K562 (cell line): ENCODE results near the gene CABP2. TPM values are rescaled to one million over a fixed set of nuclear protein-coding genes. Genes with fewer than 3 reads are reported as not detected.

Source experiments
- CXXC5 ChIP-seq: fragments of 250-450 bp; sonication (Bioruptor Pico); IDR thresholded peaks from 2 replicates; pipeline ENCODE4 v1.8.0; 2022; ENCODE audit warnings: inconsistent platforms, mild to moderate bottlenecking, moderate library complexity
- GABPB1 ChIP-seq: sonication (generic); formaldehyde crosslinking; IDR thresholded peaks from 2 replicates; pipeline ENCODE4 v1.8.0; 2022; ENCODE audit warnings: mild to moderate bottlenecking, missing genetic modification reagents
- IFI16 ChIP-seq: fragments of 250-450 bp; sonication (Bioruptor Pico); IDR thresholded peaks from 2 replicates; pipeline ENCODE4 v2.1.2; 2022; ENCODE audit warnings: mild to moderate bottlenecking, inconsistent platforms
- ILK ChIP-seq: fragments of 450-650 bp; IDR thresholded peaks from 2 replicates; pipeline ENCODE4 v1.6.1; 2016; ENCODE audit warnings: missing genetic modification characterization, low read depth, mild to moderate bottlenecking, missing compliant biosample characterization, moderate library complexity, borderline replicate concordance
- IRF1 ChIP-seq: sonication (generic); formaldehyde crosslinking; IDR thresholded peaks from 2 replicates; pipeline ENCODE4 v1.8.0; 2022; ENCODE audit warnings: missing genetic modification reagents, mild to moderate bottlenecking, borderline replicate concordance
- KDM5B ChIP-seq: fragments of 200-600 bp; sonication (generic); IDR thresholded peaks from 2 replicates; pipeline ENCODE4 v1.6.1; 2012; ENCODE audit warnings: low read depth, mild to moderate bottlenecking, moderate library complexity, low read length, control low read depth, inconsistent platforms; ENCODE audit not compliant: insufficient replicate concordance
- MXI1 ChIP-seq: IDR thresholded peaks from 2 replicates; pipeline ENCODE4 v1.6.1; 2011; ENCODE audit warnings: low read depth, mild to moderate bottlenecking, improper control_type of control experiment, low read length
- MYC ChIP-seq, 2 experiments: fragments of 250-450 bp in 1 of 2; sonication (Bioruptor Pico) in 1 of 2; IDR thresholded peaks; 2 replicates each; pipeline versions ENCODE4 v1.5.1 to v1.6.1; 2012 to 2021; ENCODE audit warnings: low read depth in 2 of 2, borderline replicate concordance in 1 of 2, improper control_type of control experiment in 1 of 2, low read length in 1 of 2, mild to moderate bottlenecking in 1 of 2, moderate library complexity in 1 of 2
- NR0B1 ChIP-seq: fragments of 450-650 bp; IDR thresholded peaks from one replicate; pipeline ENCODE4 v1.6.1; 2018; ENCODE audit warnings: mild to moderate bottlenecking, moderate library complexity; ENCODE audit not compliant: partially characterized antibody
- RBM25 ChIP-seq: fragments of 200-400 bp; formaldehyde crosslinking; IDR thresholded peaks from 2 replicates; pipeline ENCODE4 v1.6.1; 2018; ENCODE audit warnings: low read length, low read depth, moderate library complexity; ENCODE audit not compliant: severe bottlenecking
- RCOR1 ChIP-seq, 2 experiments: IDR thresholded peaks; 2 replicates each; pipeline ENCODE4 v1.6.1; 2012; ENCODE audit warnings: low read depth in 2 of 2, low read length in 2 of 2, borderline replicate concordance in 1 of 2, improper control_type of control experiment in 1 of 2
- SIX5 ChIP-seq, 2 experiments: IDR thresholded peaks; 2 replicates each; pipeline ENCODE4 v1.6.1; 2011; ENCODE audit warnings: low read length in 2 of 2, borderline replicate concordance in 1 of 2, low read depth in 1 of 2, mild to moderate bottlenecking in 1 of 2, moderate library complexity in 1 of 2; ENCODE audit not compliant: insufficient read depth in 1 of 2
- SP2 ChIP-seq: IDR thresholded peaks from 2 replicates; pipeline ENCODE4 v1.6.1; 2011; ENCODE audit warnings: mild to moderate bottlenecking, low read depth, low read length, moderate library complexity; ENCODE audit not compliant: poor library complexity, severe bottlenecking; ENCODE audit errors: extremely low read depth
- THRAP3 ChIP-seq: fragments of 450-650 bp; IDR thresholded peaks from 2 replicates; pipeline ENCODE4 v1.6.1; 2016; ENCODE audit warnings: mild to moderate bottlenecking, inconsistent platforms, borderline replicate concordance
- ZNF121 ChIP-seq: sonication (generic); formaldehyde crosslinking; conservative IDR thresholded peaks from 2 replicates; pipeline ENCODE4 v1.8.0; 2022; ENCODE audit warnings: missing genetic modification reagents
- ZNF212 ChIP-seq: fragments of 450-650 bp; formaldehyde crosslinking; IDR thresholded peaks from 2 replicates; pipeline ENCODE4 v1.4.0; 2020; ENCODE audit warnings: mild to moderate bottlenecking
- polyA plus RNA-seq, 8 experiments: library from polyadenylated mRNA; depleted of rRNA in 4 of 8; stranded (reverse) in 5 of 8; unstranded in 3 of 8; fragments of >200 nt; fragmentation: Nextera tagmentation in 2 of 8; fragmentation: Illumina TruSeq in 1 of 8; extraction: Ambion mirVana in 2 of 8; extraction: Trizol in 1 of 8; gene quantifications; 2 replicates each; pipeline versions ENCODE4 v1.2.1 to v1.2.3, GENCODE V29; 2011 to 2014; ENCODE audit warnings: inconsistent platforms in 1 of 8, missing spikeins in 1 of 8
- total RNA-seq, 7 experiments: library from RNA; depleted of rRNA in 6 of 7; stranded (reverse); fragments of >200 nt in 6 of 7; fragmentation: Illumina TruSeq in 2 of 7; extraction: Trizol in 2 of 7; gene quantifications; 2 replicates each; pipeline versions ENCODE4 v1.2.1 to v1.2.3, GENCODE V29; 2011 to 2021; ENCODE audit warnings: low replicate concordance in 1 of 7
- TF ChIP-seq, protein P1 (sequence below): fragments of 450-650 bp; IDR thresholded peaks from 2 replicates; pipeline ENCODE4 v1.6.1; 2016; ENCODE audit warnings: missing biosample characterization, missing genetic modification characterization
- TF ChIP-seq, protein P2 (sequence below): IDR thresholded peaks from 2 replicates; pipeline ENCODE4 v1.6.1; 2012; ENCODE audit warnings: low read depth, low read length, improper control_type of control experiment, borderline replicate concordance
- TF ChIP-seq, protein P3 (sequence below): sonication (generic); formaldehyde crosslinking; IDR thresholded peaks from 2 replicates; pipeline ENCODE4 v1.8.0; 2023; ENCODE audit warnings: mild to moderate bottlenecking, missing genetic modification reagents

Gene CABP2
- total and polyA plus RNA-seq, 9 of the 15 experiments (the other 6 are each of a cell fraction or from before 2014, with no cell fraction given): not detected

DNA sequence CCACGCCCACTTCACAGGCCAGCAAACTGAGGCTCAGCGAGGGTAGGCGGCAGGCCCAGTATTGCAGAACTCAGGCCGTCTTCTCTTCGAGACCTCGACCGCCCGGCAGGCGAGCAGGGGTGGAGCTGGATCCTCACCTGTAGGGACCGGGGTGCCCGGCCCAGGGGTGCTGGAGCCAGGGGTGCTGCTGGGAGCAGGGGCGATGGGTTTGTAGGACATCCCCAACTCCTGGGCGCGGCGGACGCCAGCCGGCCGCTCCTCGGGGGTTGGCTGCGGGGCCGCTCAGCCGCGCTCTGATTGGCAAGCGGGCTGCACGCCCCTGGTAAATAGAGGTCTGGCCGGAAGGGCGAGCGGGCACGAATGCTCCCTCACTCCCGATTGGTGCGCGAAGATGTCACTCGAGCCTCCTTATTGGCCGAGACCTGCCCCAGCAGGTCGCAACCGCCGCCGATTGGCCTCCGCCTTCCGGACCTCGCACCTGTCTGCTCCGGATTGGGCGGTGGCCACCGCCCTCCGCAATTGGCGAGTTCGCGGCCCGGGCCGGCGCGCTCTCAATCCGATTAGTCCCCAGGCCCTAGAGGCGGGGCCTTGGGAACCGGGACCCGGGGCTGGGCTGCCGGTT lies 15.3 kb downstream of the CABP2 start, which contains the start of gene CDK2AP2 (continued):
- TF ChIP-seq, protein P1, sequence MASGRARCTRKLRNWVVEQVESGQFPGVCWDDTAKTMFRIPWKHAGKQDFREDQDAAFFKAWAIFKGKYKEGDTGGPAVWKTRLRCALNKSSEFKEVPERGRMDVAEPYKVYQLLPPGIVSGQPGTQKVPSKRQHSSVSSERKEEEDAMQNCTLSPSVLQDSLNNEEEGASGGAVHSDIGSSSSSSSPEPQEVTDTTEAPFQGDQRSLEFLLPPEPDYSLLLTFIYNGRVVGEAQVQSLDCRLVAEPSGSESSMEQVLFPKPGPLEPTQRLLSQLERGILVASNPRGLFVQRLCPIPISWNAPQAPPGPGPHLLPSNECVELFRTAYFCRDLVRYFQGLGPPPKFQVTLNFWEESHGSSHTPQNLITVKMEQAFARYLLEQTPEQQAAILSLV (tag): no peak
- TF ChIP-seq NR0B1: no peak
- TF ChIP-seq MXI1: peak; percentile 41; the same call in 1 of the 2 replicates
- TF ChIP-seq RCOR1 (IDR thresholded peaks at IDR 0.05; ENCODE audit: borderline replicate concordance in 1 of 2, low read depth in 2 of 2, low read length in 2 of 2): peak; percentile 69 to 82; a peak in 3 of 4 replicates
- peak; percentile 83 for TF ChIP-seq KDM5B
- TF ChIP-seq SIX5 (IDR thresholded peaks at IDR 0.05; ENCODE audit: borderline replicate concordance in 1 of 2, insufficient read depth in 1 of 2, low read depth in 1 of 2, low read length in 2 of 2): no peak
- no peak for TF ChIP-seq IFI16
- TF ChIP-seq, protein P2, sequence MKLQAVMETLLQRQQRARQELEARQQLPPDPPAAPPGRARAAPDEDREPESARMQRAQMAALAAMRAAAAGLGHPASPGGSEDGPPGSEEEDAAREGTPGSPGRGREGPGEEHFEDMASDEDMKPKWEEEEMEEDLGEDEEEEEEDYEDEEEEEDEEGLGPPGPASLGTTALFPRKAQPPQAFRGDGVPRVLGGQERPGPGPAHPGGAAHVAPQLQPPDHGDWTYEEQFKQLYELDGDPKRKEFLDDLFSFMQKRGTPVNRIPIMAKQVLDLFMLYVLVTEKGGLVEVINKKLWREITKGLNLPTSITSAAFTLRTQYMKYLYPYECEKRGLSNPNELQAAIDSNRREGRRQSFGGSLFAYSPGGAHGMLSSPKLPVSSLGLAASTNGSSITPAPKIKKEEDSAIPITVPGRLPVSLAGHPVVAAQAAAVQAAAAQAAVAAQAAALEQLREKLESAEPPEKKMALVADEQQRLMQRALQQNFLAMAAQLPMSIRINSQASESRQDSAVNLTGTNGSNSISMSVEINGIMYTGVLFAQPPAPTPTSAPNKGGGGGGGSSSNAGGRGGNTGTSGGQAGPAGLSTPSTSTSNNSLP: 0 out of 2 replicates have a peak, but pooled peaks have one; percentile 10
- TF ChIP-seq ZNF121 (CRISPR knock-in tag): peak; percentile 82
- TF ChIP-seq CXXC5 (CRISPR knock-in tag): 0 out of 2 replicates have a peak, but pooled peaks have one; percentile 79
- TF ChIP-seq GABPB1 (CRISPR knock-in tag): peak; percentile 87
- TF ChIP-seq RBM25: peak; percentile 100
- TF ChIP-seq THRAP3: no peak
- TF ChIP-seq, protein P3, sequence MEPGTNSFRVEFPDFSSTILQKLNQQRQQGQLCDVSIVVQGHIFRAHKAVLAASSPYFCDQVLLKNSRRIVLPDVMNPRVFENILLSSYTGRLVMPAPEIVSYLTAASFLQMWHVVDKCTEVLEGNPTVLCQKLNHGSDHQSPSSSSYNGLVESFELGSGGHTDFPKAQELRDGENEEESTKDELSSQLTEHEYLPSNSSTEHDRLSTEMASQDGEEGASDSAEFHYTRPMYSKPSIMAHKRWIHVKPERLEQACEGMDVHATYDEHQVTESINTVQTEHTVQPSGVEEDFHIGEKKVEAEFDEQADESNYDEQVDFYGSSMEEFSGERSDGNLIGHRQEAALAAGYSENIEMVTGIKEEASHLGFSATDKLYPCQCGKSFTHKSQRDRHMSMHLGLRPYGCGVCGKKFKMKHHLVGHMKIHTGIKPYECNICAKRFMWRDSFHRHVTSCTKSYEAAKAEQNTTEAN (CRISPR knock-in tag): 0 out of 2 replicates have a peak, but pooled peaks have one; percentile 6
- TF ChIP-seq SP2: peak; percentile 94
- TF ChIP-seq MYC (IDR thresholded peaks at IDR 0.05; ENCODE audit: low read depth, low read length): no peak
- peak; percentile 22; the same call in 1 of the 2 replicates for TF ChIP-seq MYC (CRISPR knock-in tag; IDR thresholded peaks at IDR 0.05; ENCODE audit: borderline replicate concordance, low read depth)
- no peak for TF ChIP-seq ILK (tag)
- TF ChIP-seq ZNF212: 0 out of 2 replicates have a peak, but pooled peaks have one; percentile 70
- TF ChIP-seq IRF1 (CRISPR knock-in tag): 0 out of 2 replicates have a peak, but pooled peaks have one; percentile 47
